K562 (cell line): ENCODE data around the gene COL15A1. TPM values are rescaled to one million over a fixed set of nuclear protein-coding genes. Genes with fewer than 3 reads are reported as not detected.

Source experiments
- CREM ChIP-seq: IDR thresholded peaks from 2 replicates; pipeline ENCODE4 v1.6.1; 2014; ENCODE audit warnings: antibody characterized with exemption, low read depth
- GMEB1 ChIP-seq: fragments of 250-450 bp; sonication (Bioruptor Pico); IDR thresholded peaks from 2 replicates; pipeline ENCODE4 v1.4.0; 2020; ENCODE audit warnings: mild to moderate bottlenecking
- NR2C2 ChIP-seq, 2 experiments: fragments of 200-800 bp in 1 of 2; sonication (Bioruptor generic) in 1 of 2; sonication (generic) in 1 of 2; formaldehyde crosslinking in 1 of 2; IDR thresholded peaks; 2 replicates each; pipeline versions ENCODE4 v1.6.1 to v1.8.0; 2016 to 2022; ENCODE audit warnings: mild to moderate bottlenecking in 1 of 2, missing compliant biosample characterization in 1 of 2, missing genetic modification characterization in 1 of 2, missing genetic modification reagents in 1 of 2
- PRDM10 ChIP-seq: fragments of 450-650 bp; IDR thresholded peaks from 2 replicates; pipeline ENCODE4 v1.6.1; 2018; ENCODE audit not compliant: partially characterized antibody
- ZFPM2 ChIP-seq: fragments of 250-450 bp; sonication (Bioruptor Pico); IDR thresholded peaks from 2 replicates; pipeline ENCODE4 v1.5.1; 2022; ENCODE audit warnings: mild to moderate bottlenecking
- ZNF592 ChIP-seq: fragments of 450-650 bp; IDR thresholded peaks from 2 replicates; pipeline ENCODE4 v1.6.1; 2017; ENCODE audit warnings: antibody characterized with exemption, mild to moderate bottlenecking
- polyA plus RNA-seq, 8 experiments: library from polyadenylated mRNA; depleted of rRNA in 4 of 8; stranded (reverse) in 5 of 8; unstranded in 3 of 8; fragments of >200 nt; fragmentation: Nextera tagmentation in 2 of 8; fragmentation: Illumina TruSeq in 1 of 8; extraction: Ambion mirVana in 2 of 8; extraction: Trizol in 1 of 8; gene quantifications; 2 replicates each; pipeline versions ENCODE4 v1.2.1 to v1.2.3, GENCODE V29; 2011 to 2014; ENCODE audit warnings: inconsistent platforms in 1 of 8, missing spikeins in 1 of 8
- total RNA-seq, 7 experiments: library from RNA; depleted of rRNA in 6 of 7; stranded (reverse); fragments of >200 nt in 6 of 7; fragmentation: Illumina TruSeq in 2 of 7; extraction: Trizol in 2 of 7; gene quantifications; 2 replicates each; pipeline versions ENCODE4 v1.2.1 to v1.2.3, GENCODE V29; 2011 to 2021; ENCODE audit warnings: low replicate concordance in 1 of 7
- TF ChIP-seq, protein P1 (sequence below), 2 experiments: fragments of 450-650 bp; formaldehyde crosslinking in 1 of 2; IDR thresholded peaks; 2 replicates each; pipeline versions ENCODE4 v1.4.0 to v1.6.1; 2014 to 2020; ENCODE audit warnings: mild to moderate bottlenecking in 2 of 2, borderline replicate concordance in 1 of 2, low read depth in 1 of 2

Gene COL15A1
- total and polyA plus RNA-seq, 9 of the 15 experiments (the other 6 are each of a cell fraction or from before 2014, with no cell fraction given): 0.46 to 5.1 (median 2.6) TPM

- TF ChIP-seq, protein P1, sequence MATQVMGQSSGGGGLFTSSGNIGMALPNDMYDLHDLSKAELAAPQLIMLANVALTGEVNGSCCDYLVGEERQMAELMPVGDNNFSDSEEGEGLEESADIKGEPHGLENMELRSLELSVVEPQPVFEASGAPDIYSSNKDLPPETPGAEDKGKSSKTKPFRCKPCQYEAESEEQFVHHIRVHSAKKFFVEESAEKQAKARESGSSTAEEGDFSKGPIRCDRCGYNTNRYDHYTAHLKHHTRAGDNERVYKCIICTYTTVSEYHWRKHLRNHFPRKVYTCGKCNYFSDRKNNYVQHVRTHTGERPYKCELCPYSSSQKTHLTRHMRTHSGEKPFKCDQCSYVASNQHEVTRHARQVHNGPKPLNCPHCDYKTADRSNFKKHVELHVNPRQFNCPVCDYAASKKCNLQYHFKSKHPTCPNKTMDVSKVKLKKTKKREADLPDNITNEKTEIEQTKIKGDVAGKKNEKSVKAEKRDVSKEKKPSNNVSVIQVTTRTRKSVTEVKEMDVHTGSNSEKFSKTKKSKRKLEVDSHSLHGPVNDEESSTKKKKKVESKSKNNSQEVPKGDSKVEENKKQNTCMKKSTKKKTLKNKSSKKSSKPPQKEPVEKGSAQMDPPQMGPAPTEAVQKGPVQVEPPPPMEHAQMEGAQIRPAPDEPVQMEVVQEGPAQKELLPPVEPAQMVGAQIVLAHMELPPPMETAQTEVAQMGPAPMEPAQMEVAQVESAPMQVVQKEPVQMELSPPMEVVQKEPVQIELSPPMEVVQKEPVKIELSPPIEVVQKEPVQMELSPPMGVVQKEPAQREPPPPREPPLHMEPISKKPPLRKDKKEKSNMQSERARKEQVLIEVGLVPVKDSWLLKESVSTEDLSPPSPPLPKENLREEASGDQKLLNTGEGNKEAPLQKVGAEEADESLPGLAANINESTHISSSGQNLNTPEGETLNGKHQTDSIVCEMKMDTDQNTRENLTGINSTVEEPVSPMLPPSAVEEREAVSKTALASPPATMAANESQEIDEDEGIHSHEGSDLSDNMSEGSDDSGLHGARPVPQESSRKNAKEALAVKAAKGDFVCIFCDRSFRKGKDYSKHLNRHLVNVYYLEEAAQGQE (IDR thresholded peaks at IDR 0.05; ENCODE audit: borderline replicate concordance): peak; percentile 93
- TF ChIP-seq, protein P1 (CRISPR knock-in tag; IDR thresholded peaks at IDR 0.05; ENCODE audit: low read depth): no peak
- TF ChIP-seq PRDM10 (no peak), CREM (peak; percentile 32; the same call in 1 of the 2 replicates), NR2C2 (CRISPR knock-in tag; IDR thresholded peaks at IDR 0.05) (no peak), NR2C2 (tag; IDR thresholded peaks at IDR 0.05) (peak; percentile 84), ZFPM2 (CRISPR knock-in tag) (0 out of 2 replicates have a peak, but pooled peaks have one; percentile 39), GMEB1 (CRISPR knock-in tag) (0 out of 2 replicates have a peak, but pooled peaks have one; percentile 19), ZNF592 (peak; percentile 74; the same call in 1 of the 2 replicates)
Observed at GRCh38 chr9:98998441-98999151, 54.9 kb downstream of the COL15A1 start (continued).
